HG02840 (cell line): ENCODE measurements around the gene ABI2.
"Not testable (repeated sequence)": the region's sequence is repeated elsewhere in the genome, so short reads cannot be mapped to it uniquely, and the experiment has no call there.

Experiments
- ATAC-seq: cut with Tn5 transposase; IDR thresholded peaks from one replicate; pipeline ENCODE4 v1.9.1; 2021; ENCODE audit warnings: mild to moderate bottlenecking, moderate library complexity, moderate number of reproducible peaks; ENCODE audit not compliant: unreplicated experiment, low FRiP score

ABI2 gene

DNA sequence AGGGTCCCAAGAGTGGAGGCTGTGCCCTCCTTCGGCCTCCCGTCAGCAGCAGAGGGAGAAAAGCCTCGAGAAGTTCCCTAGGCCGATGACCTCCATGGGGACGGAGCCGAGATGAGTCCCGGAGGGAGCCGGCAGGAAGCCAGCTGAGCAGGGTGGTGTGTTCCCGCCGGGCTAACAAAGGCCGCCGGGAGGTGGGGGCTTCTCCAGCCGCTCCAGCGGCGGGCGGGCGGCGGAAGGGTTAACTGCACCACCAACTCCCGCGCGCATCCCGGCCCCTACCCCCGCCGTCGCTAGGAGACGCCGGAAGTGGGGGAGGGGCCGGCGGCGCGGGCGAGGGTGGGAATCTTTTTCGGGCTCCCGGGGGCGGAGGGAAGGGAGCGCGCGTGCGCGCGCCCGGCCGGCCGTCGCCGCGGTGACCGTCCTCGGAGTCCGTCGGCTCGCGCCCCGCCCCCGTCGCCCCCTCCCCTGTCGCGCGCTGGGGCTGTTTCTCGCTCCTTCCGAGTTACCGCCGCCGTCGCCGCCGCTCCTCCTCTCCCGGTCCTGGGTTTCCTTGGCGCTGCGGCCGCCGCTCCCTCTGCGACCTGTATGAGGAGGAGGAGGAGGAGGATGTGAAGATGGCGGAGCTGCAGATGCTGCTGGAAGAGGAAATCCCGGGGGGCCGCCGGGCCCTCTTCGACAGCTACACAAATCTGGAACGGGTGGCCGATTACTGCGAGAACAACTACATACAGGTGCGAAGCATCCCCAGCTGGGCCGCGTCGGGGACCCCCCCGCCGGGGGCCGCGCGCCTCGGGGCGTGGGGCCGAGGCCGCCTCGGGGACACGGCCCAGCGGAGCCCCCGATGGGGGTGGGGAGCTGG, at the start of gene ABI2:
TSS of gene ABI2 (plus strand) at position 494 of the 859 bp plus-strand sequence. CDS start at position 615, 121 bp downstream.
- ATAC-seq = peak; percentile 55

DNA sequence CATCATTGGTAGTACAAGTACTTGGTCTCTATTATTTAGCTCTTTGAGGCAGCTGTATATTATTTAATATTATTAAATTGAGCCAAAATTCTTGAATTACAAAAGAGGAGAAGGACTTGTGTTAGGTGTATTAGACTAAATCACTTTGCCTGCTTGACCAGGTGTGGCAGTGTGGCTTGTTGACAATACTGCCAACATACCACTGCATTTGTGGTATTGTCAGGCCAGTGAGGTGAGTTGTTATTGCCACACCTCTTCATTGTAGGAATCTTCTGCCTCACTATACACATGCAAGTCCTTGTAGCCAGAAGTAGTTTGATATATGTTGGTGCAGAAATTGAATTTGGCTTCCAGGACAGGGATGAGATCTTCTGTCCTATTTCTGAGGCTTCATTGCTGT, 48.9 kb upstream of the ABI2 start:
- ATAC-seq = no peak

GRCh38 chr2:203280428-203281064, 47.6 kb upstream of the ABI2 start:
- no peak for ATAC-seq

- ATAC-seq = no peak
Observed at GRCh38 chr2:203282101-203282500, 46.1 kb upstream of the ABI2 start.

GRCh38 chr2:203286532-203286931, 41.7 kb upstream of the ABI2 start:
- no peak for ATAC-seq

DNA sequence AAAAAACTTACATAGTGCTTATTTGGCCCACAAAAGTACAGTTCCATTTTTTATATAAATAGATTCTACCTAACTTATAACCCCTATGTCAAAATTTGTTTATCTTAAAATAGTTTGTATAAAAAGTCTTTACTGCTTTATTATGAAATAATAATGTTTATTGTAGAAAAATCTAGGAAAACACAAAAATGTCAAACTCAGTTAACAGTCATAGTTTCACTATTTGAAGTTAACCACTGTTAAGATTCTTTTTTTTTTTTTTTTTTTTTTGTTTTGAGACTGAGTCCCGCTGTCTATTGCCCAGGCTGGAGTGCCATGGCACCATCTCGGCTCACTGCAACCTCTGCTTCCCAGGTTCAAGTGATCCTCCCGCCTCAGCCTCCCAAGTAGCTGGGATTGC, 26.5 kb upstream of the ABI2 start:
- no peak for ATAC-seq

- ATAC-seq = not testable (repeated sequence)
Observed at GRCh38 chr2:203302586-203302985, 25.6 kb upstream of the ABI2 start.

GRCh38 chr2:203310688-203311436, 17.3 kb upstream of the ABI2 start:
- no peak for ATAC-seq

DNA sequence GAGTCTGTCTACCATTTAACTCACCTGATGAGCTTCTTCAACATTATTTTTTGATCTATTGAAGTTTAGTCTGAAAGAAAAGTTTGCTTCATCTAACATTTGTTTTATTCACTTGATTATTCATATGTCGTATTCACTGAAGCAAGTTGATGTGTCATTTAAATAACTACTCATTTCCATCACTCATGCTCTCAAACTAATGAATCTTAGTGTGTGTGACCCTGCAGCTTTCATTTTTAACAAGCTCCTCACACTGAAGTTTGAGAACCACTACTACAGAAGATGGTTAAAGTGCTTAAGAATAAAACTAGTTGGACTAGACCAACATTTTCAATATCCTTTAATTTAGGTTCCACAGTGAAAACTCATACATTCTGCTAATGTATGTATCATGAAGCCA, 1.8 kb upstream of the ABI2 start:
- ATAC-seq = no peak

DNA sequence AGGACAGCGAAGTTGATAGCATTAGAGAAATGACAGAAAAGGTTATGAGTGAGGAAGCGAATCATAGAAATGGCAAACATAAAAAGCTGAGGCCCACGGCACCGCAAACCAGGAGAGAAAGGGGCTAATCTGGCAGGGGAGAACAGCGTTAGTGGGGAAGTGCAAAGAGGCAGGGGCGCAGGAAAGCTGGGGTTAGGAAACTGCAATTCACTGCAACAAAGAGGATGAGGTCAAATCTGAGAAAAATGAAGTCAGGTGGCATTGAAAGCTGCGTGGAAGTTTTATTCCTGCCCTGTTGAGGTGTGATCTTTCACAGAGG, 653 bp upstream of the ABI2 start:
- no peak for ATAC-seq

GRCh38 chr2:203328760-203329540, 756 bp downstream of the ABI2 start:
- peak; percentile 33 for ATAC-seq

DNA sequence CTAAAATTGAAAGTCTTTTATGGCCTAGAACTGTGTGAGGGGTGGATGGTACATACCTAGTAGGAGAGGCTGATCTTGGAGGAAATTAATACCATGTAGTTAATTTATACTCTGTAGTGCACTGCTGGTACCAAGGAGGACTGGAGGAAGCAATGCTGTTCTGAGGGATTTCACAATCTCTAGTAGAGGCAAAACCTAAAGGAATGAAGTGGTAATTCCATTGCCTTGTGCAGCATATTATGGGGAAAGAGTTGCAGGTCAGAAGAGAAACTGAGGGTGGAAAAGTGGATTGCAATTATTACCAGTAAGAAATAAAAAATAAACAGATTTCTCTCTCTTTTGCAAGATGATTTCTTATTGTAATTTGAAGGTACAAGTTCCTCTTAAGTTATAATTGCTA, 2.2 kb downstream of the ABI2 start:
- no peak for ATAC-seq

DNA sequence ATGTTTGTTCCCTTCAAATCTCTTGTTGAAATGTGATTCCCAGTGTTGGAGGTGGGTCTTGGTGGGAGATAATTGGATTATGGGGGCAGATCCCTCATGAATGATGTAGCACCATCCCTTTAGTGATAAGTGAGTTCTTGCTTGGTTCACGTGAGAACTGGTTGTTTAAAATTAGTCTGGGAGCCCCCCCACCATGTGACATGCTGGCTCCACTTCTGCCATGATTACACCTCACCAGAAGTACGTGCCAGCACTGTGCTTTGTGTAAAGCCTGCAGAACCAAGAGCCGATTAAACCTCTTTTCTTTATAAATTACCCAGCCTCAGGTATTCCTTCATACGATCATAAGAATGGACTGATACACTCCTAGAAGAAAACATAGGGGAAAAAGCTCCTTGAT, 10.1 kb downstream of the ABI2 start:
- ATAC-seq = no peak

GRCh38 chr2:203340791-203341487, 12.7 kb downstream of the ABI2 start:
- no peak for ATAC-seq

DNA sequence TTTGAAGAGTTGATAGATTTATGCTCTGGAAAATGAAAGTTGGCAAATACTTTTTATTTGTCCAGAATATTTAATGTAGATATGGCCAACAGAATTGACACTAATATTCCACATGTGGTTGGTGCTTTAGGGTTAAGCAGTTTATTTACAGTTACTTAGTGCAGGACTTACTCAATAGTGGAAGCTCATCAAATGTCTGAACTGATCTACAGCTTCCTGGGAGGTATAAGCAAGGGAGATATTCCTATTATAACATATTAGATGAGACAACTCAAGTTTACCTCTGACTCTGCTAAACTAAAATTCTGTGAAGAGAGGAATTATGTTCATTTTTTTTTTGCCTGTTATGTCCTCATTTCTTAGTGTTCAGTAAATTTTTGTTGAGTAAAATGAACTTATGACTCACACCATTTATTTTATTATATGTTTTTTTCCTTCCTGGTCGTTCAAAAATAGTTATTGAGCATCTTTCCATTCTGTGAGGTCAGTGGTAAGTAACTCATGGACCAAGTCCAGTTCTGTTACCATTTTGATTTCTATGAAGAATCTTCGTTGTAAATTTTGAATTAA, 13.6 kb downstream of the ABI2 start:
- ATAC-seq = no peak

DNA sequence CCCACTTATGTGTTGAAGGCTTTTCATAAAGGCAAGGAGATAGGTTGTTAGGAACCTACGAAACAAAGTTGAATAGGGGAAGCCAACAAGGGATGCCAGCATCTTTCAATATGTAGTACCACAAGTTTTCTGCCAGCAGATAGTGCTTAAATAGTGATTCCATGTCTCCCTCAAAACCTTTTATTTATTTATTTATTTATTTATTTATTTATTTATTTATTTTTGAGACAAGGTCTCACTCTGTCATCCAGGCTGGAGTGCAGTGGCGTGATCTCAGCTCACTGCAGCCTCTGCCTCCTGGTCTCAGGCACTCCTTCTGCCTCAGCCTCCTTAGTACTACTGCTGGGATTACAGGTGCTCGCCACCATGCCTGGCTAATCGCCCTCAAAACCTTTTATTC, 14.2 kb downstream of the ABI2 start:
- not testable (repeated sequence) for ATAC-seq

DNA sequence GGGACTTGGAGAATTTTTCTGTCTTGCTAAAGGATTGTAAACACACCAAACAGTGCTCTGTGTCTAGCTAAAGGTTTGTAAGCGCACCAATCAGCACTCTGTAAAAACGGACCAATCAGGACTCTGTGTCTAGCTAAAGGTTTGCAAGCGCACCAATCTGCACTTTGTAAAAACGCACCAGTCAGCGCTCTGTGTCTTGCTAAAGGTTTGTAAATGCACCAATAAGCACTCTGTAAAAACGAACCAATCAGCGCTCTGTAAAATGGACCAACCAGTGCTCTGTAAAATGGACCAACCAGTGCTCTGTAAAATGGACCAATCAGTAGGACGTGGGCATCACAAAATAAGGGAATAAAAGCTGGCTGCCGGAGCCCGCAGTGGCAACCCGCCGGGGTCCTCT, 16.5 kb downstream of the ABI2 start:
- ATAC-seq = no peak

- ATAC-seq = no peak
Observed at GRCh38 chr2:203346612-203347011, 18.4 kb downstream of the ABI2 start.

- no peak for ATAC-seq
Observed at GRCh38 chr2:203347375-203347774, 19.2 kb downstream of the ABI2 start.
